Mesendoderm (in vitro differentiated cells): ENCODE measurements around the gene MYADM.

Source experiments
- DNase-seq: peaks from one replicate; pipeline ENCODE4 v3.0.0; 2013
- H2AK5ac ChIP-seq: 2 replicates; pipeline ENCODE4 v1.6.1; 2013; ENCODE audit warnings: low read length, inconsistent platforms
- H2BK120ac ChIP-seq: 2 replicates; pipeline ENCODE4 v1.6.1; 2013; ENCODE audit warnings: low read depth, mild to moderate bottlenecking, low read length, moderate library complexity, mixed read lengths
- H2BK15ac ChIP-seq: replicated peaks from 2 replicates; pipeline ENCODE4 v1.6.1; 2013; ENCODE audit warnings: low read depth, mild to moderate bottlenecking, moderate library complexity
- H2BK5ac ChIP-seq: 2 replicates; pipeline ENCODE4 v1.6.1; 2013; ENCODE audit warnings: low read length, inconsistent platforms
- H3K18ac ChIP-seq: 2 replicates; pipeline ENCODE4 v1.6.1; 2013; ENCODE audit warnings: mild to moderate bottlenecking, low read length, mixed read lengths
- H3K23ac ChIP-seq: one replicate; pipeline ENCODE4 v1.6.1; 2013; ENCODE audit warnings: low read length
- H3K27ac ChIP-seq: 2 replicates; pipeline ENCODE4 v1.5.1; 2013; ENCODE audit warnings: low read depth, mild to moderate bottlenecking, inconsistent platforms, low read length, moderate library complexity
- H3K27me3 ChIP-seq: 2 replicates; pipeline ENCODE4 v1.6.1; 2013; ENCODE audit warnings: low read length, control low read depth, mild to moderate bottlenecking, inconsistent platforms; ENCODE audit not compliant: insufficient read depth, poor library complexity
- H3K36me3 ChIP-seq: 2 replicates; pipeline ENCODE4 v1.6.1; 2013; ENCODE audit warnings: low read length, inconsistent platforms; ENCODE audit not compliant: control insufficient read depth, insufficient read depth
- H3K4ac ChIP-seq: one replicate; pipeline ENCODE4 v1.6.1; 2013; ENCODE audit warnings: low read depth, mild to moderate bottlenecking, low read length, moderate library complexity
- H3K4me1 ChIP-seq: 2 replicates; pipeline ENCODE4 v1.6.1; 2013; ENCODE audit warnings: low read depth, low read length, inconsistent platforms; ENCODE audit not compliant: control insufficient read depth
- H3K4me2 ChIP-seq: 2 replicates; pipeline ENCODE4 v1.6.1; 2013; ENCODE audit warnings: low read length
- H3K4me3 ChIP-seq: 2 replicates; pipeline ENCODE4 v1.5.1; 2013; ENCODE audit warnings: mild to moderate bottlenecking, low read length
- H3K56ac ChIP-seq: one replicate; pipeline ENCODE4 v1.6.1; 2013; ENCODE audit warnings: low read length
- H3K79me1 ChIP-seq: 2 replicates; pipeline ENCODE4 v1.6.1; 2013; ENCODE audit warnings: low read length, inconsistent platforms
- H3K79me2 ChIP-seq: 2 replicates; pipeline ENCODE4 v1.6.1; 2013; ENCODE audit warnings: mild to moderate bottlenecking, low read length; ENCODE audit not compliant: control insufficient read depth, insufficient read depth
- H3K9ac ChIP-seq: 2 replicates; pipeline ENCODE4 v1.6.1; 2013; ENCODE audit warnings: low read length, inconsistent platforms
- H4K5ac ChIP-seq: one replicate; pipeline ENCODE4 v1.6.1; 2013; ENCODE audit warnings: low read length
- H4K8ac ChIP-seq: one replicate; pipeline ENCODE4 v1.6.1; 2013; ENCODE audit warnings: low read depth, mild to moderate bottlenecking, control low read depth, low read length, moderate library complexity
- WGBS: extraction: QIAGEN DNeasy Blood & Tissue Kit; methylation state at CpG from one replicate; pipeline ENCODE4 v1.1.7; 2013; ENCODE audit warnings: low lambda C conversion rate, missing lambda C conversion rate; ENCODE audit not compliant: insufficient coverage; ENCODE audit errors: extremely low coverage; 5-methylcytosine and 5-hydroxymethylcytosine counted together

Gene MYADM

DNA sequence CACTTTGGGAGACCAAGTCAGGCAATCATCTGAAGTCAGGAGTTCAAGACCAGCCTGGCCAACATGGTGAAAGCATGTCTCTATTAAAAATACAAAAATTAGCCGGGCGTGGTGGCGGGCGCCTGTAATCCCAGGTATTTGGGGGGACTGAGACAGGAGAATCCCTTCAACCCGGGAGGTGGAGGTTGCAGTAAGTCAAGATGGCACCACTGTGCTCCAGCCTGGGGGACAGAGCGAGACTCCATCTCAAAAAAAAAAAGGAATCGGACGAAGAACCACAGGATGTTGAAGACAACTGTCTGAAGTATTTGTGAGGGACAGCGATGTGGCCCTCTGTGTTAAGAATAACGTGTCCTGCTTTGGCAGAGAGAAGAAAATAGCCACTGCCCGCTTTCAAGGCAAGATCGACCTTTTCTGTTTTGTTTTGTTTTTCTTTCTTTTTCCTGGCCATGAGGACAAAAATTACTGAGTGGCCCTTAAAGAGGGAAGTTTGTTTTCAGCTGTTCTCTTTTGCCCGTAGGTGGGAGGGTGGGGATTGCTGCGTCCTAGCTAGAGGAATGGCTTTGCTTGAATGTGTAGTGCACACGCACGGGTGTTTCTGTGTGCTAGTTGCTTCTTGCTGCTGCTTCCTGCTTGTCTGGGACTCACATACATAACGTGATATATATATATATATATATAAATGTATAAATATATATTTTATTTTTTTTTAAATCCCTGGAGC lies 8.1 kb downstream of the MYADM start:
- DNase-seq: no peak
- Histone ChIP-seq H3K23ac (no peak overlapping the region), H3K4me3 (no peak overlapping the region), H2BK120ac (no peak overlapping the region), H3K4ac (no peak overlapping the region), H3K18ac (no peak overlapping the region), H3K79me2 (no peaks in the 10 kb centered on the region), H3K4me2 (no peak overlapping the region), H2BK15ac (no peak overlapping the region), H3K27me3 (no peaks in the 10 kb centered on the region), H3K79me1 (peaks cover 8% of the 10 kb centered on the region), H3K27ac (no peak overlapping the region), H4K5ac (no peak overlapping the region), H2BK5ac (no peak overlapping the region), H3K9ac (no peak overlapping the region), H3K4me1 (no peaks in the 10 kb centered on the region), H3K56ac (no peak overlapping the region), H4K8ac (no peak overlapping the region), H2AK5ac (no peak overlapping the region), H3K36me3 (peaks cover 3% of the 10 kb centered on the region)
- WGBS: no CpG with 5 or more reads among the region's 17 CpGs

DNA sequence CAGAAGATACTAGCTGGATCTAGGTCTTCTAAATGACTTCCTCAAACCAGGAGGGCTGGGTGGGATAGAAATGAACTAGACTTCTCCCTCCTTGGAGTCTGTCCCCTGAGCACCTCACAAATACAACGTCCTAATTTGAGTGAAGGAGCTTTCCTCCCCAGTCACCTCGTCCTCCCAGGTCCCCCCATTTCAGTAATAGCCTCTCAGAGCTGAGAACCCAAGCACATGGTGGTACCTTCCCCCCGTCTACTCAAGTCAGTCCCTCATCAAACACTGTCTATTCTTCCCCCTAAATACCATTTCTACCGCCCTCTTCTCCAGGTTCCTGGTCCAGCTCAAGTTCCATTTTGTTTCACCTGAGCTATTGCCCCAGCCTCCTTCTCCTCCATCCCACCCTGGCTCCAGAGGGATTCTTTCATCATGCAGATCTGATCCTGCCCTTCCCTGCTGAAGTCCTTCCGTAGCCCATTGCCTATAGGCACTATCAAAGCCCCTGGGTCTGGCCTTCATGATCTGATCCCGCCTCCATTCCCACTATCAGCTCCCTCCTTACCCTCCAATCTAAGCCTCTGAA lies 9.1 kb downstream of the MYADM start:
- no CpG with 5 or more reads among the region's 6 CpGs for WGBS
- Histone ChIP-seq H3K4ac (no peak overlapping the region), H3K27me3 (no peaks in the 10 kb centered on the region), H3K4me3 (no peak overlapping the region), H3K56ac (no peak overlapping the region), H3K79me2 (no peaks in the 10 kb centered on the region), H2AK5ac (no peak overlapping the region), H3K4me1 (peaks cover 3% of the 10 kb centered on the region), H3K36me3 (peaks cover 3% of the 10 kb centered on the region), H2BK15ac (no peak overlapping the region), H4K8ac (no peak overlapping the region), H3K9ac (no peak overlapping the region), H3K23ac (no peak overlapping the region), H2BK120ac (no peak overlapping the region), H3K27ac (no peak overlapping the region), H3K4me2 (no peak overlapping the region), H2BK5ac (no peak overlapping the region), H3K18ac (no peak overlapping the region), H3K79me1 (peaks cover 5% of the 10 kb centered on the region), H4K5ac (no peak overlapping the region)
- no peak for DNase-seq

GRCh38 chr19:53877361-53877766 lies 9.7 kb downstream of the MYADM start:
- no peak overlapping the region for H3K27ac ChIP-seq
- no peak overlapping the region for H3K18ac ChIP-seq
- H3K36me3 ChIP-seq: peaks cover 3% of the 10 kb centered on the region
- no peak overlapping the region for H2BK5ac ChIP-seq
- H3K4me3 ChIP-seq: no peak overlapping the region
- no peak overlapping the region for H3K9ac ChIP-seq
- H3K79me2 ChIP-seq: no peaks in the 10 kb centered on the region
- no CpG with 5 or more reads among the region's 10 CpGs for WGBS
- H3K4me2 ChIP-seq: no peak overlapping the region
- H3K56ac ChIP-seq: no peak overlapping the region
- peaks cover 3% of the 10 kb centered on the region for H3K4me1 ChIP-seq
- no peak overlapping the region for H4K8ac ChIP-seq
- no peak overlapping the region for H3K4ac ChIP-seq
- DNase-seq: no peak
- no peak overlapping the region for H2BK15ac ChIP-seq
- H2BK120ac ChIP-seq: no peak overlapping the region
- peaks cover 5% of the 10 kb centered on the region for H3K79me1 ChIP-seq
- H2AK5ac ChIP-seq: no peak overlapping the region
- H4K5ac ChIP-seq: no peak overlapping the region
- no peaks in the 10 kb centered on the region for H3K27me3 ChIP-seq
- H3K23ac ChIP-seq: no peak overlapping the region

DNA sequence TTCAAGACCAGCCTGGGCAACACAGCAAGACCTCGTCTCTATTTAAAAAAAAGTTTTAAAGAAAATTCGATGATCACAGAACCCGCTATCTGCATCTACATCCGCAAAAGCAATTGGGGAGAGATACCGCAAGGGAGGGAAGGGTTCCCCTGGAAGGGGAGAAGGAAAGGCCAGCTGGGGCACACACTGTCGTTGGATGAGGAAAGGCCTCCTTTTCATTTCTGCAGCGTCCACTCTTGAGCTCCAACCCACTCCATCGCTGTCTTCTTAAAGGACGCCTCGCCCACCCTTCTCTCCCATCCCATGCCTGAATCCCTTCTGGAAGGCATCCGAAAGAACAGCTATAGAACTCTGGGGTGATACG lies 11.1 kb downstream of the MYADM start:
- no peak for DNase-seq
- H3K27ac ChIP-seq: no peak overlapping the region

DNA sequence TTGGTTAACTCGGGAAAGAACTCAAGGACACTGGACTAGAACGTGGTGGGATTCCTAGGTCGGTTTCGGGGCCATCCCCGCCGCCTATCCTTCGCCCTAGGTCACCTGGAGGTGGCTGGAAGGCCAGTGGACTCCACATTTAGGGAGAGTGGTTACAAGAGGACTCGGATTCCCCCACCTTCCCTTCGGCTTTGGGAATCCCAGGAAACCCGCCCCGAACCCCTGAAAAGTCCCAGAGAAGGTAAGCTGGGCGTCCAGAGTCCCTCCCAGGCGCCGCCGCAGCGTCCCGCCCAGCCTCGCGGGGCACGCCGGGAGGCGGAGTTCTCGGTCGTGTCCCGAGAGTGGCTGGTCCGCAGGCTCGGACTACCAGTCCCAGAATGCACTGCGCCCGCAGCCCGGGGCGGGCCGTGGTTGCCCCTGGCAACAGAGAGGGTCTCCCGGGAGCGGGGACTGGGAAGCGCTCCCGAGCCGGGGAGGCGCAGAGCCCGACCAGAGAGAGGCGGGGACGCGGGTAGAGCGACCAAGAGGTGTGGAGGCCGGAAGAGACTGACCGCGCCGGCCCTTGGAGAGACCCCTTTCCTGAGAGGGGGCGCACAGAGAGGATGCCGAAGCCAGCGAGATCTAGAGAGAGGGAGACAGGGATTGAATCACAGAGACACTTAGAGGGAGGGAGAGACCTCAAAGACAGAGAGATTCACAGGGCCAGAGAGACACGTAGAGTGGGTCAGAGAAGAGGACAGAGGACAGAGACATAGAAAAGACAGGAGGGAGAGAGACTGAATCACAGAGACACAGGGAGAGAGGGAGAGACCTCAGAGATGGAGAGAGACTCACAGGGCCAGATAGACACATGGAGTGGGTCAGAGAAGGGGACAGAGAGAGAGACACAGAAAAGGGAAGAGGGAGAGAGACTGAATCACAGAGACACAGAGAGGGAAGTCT lies 11.7 kb downstream of the MYADM start:
- WGBS: no CpG with 5 or more reads among the region's 51 CpGs
- Histone ChIP-seq H4K5ac (peak overlapping the region; percentile 89), H3K27me3 (peaks cover 3% of the 10 kb centered on the region), H3K79me2 (no peaks in the 10 kb centered on the region), H3K4me3 (peak overlapping the region; percentile 64), H3K56ac (peak overlapping the region; percentile 98), H3K4ac (peak overlapping the region; percentile 39), H4K8ac (no peak overlapping the region), H2BK5ac (peak overlapping the region; percentile 74), H3K4me2 (peak overlapping the region; percentile 96), H2BK15ac (no peak overlapping the region), H3K27ac (no peak overlapping the region), H2AK5ac (peak overlapping the region; percentile 17), H3K79me1 (peaks cover 2% of the 10 kb centered on the region), H3K9ac (peak overlapping the region; percentile 96), H3K23ac (no peak overlapping the region), H3K18ac (peak overlapping the region; percentile 52), H3K4me1 (peaks cover 5% of the 10 kb centered on the region), H2BK120ac (no peak overlapping the region), H3K36me3 (no peaks in the 10 kb centered on the region)
- peak; percentile 98 for DNase-seq

More for the DNA sequence above, 11.1 kb downstream of the MYADM start:
- H3K9ac ChIP-seq: peak overlapping the region; percentile 96
- no peak overlapping the region for H3K23ac ChIP-seq
- peak overlapping the region; percentile 39 for H3K4ac ChIP-seq
- no peak overlapping the region for H2BK5ac ChIP-seq
- no CpG with 5 or more reads among the region's 12 CpGs for WGBS
- H3K4me3 ChIP-seq: peak overlapping the region; percentile 64
- H3K27me3 ChIP-seq: peaks cover 2% of the 10 kb centered on the region
- H3K79me1 ChIP-seq: peaks cover 5% of the 10 kb centered on the region
- no peaks in the 10 kb centered on the region for H3K79me2 ChIP-seq
- no peak overlapping the region for H2BK15ac ChIP-seq
- peaks cover 3% of the 10 kb centered on the region for H3K36me3 ChIP-seq
- peak overlapping the region; percentile 92 for H3K4me2 ChIP-seq
- no peak overlapping the region for H2AK5ac ChIP-seq
- H4K5ac ChIP-seq: peak overlapping the region; percentile 84
- peak overlapping the region; percentile 52 for H3K18ac ChIP-seq
- H2BK120ac ChIP-seq: no peak overlapping the region
- no peak overlapping the region for H4K8ac ChIP-seq
- H3K56ac ChIP-seq: peak overlapping the region; percentile 98
- H3K4me1 ChIP-seq: peaks cover 5% of the 10 kb centered on the region
